Measurements from ENCODE around the gene MRPL42.

The MRPL42 gene

DNA sequence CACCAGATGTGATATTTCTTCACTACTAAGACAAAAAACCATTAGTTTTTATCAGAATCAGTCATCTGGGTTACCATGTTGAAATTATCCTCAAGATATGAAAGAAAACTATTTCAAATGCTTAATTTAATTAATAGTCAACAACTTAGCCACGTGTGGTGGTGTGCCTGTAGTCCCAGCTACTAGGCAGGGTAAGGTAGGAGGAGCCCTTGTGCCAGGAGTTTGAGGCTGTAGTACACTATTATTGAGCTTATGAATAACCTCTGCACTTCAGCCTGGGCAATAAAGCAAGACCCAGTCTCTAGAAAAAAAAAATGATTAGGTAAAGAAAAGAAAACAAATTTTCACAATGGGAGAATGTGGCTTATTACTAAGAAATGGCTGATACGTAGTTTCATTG, 33.4 kb downstream of the MRPL42 start:
- DNase-seq, result peak; percentile 11

DNA sequence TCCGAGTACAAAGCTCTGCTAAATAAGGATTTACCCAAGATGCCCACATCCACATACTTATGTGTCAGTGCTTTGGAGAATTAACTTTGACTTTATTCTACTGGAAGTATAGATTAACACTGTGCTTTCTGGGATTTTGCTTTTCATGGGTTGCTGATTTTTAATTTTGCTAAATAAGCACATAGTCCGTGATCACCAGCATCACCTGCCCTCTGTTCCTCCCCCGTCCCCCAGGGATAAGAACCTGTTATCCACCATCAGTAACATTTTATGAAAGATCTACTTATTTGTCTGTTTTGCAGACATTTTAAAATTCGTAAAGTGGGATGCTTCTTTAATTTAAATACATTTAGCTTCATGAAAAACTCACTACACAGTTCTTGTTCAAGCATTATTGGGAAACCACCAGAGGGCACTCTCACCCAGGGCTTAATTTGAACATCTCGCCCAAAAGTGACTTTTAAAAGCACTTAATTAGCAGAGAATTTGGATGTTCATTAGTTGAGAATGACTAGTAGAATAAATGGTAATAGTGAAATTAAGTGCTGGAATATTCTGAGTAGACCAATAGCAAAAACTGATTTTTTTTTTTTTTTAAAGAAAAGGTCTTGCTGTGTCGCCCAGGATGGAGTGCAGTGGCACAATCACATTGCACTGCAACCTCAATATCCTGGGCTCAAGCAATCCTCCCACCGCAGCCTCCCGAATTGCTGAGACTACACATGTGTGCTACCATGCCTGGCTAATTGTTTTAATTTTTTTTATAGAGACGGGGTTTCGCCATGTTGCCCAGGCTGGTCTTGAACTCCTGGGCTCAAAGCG, 35.7 kb downstream of the MRPL42 start:
- peak; percentile 70 for DNase-seq

DNA sequence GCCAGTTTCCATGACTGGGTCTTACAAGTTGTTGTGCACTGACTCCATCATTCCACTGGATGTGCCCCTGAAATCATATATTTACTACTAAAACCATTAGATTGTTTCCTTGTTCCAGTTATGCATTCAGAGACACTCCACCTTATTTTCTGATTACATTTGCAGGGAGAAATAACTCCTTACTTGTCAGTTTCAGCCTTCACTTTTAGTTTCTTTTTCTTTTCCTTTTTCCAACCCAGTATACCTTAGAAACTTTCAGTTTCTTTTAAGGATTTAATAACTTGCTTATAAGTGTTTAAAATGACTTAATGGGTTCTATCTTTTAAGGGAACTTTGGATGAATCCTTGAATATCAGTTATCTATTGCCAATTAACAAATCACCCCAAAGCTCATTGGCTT, 39.9 kb downstream of the MRPL42 start:
- no peak for DNase-seq

DNA sequence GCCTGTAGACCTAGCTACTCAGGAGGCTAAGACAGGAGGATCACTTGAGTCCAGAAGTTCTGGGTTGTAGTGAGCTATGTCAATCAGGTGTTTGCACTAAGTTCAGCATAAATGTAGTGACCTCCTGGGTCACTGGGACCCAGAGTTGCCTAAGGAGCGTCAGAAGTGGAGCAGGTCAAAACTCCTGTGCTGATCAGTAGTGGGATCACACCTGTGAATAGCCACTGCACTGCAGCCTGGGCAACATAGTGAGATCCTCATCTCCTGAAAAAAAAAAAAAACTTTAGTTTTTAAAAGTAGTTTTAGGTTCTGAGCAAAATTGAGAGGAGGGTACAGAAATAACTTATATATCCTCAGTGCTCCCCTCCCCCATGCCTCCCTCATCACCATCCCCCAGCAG, 42.2 kb downstream of the MRPL42 start:
- no peak for DNase-seq

DNA sequence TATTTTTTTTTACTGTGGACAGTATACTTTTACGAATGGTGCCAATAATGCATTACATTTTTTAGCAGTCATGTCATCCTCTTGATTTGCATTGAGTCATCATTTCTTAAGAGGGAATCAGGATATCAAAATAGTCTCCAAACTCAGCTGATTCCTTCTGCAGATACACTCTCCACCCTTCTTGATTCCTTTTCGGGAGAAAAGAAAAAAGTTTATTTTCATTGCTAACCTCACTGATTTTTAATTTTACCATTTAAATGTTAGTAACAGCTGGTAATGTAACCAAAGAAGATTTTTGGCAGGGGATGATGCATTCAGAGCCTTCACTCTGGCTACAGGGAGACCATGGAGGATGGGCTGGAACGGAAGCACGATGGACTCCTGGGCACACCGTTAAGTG, 47.5 kb downstream of the MRPL42 start:
- peak; percentile 14 for DNase-seq

DNA sequence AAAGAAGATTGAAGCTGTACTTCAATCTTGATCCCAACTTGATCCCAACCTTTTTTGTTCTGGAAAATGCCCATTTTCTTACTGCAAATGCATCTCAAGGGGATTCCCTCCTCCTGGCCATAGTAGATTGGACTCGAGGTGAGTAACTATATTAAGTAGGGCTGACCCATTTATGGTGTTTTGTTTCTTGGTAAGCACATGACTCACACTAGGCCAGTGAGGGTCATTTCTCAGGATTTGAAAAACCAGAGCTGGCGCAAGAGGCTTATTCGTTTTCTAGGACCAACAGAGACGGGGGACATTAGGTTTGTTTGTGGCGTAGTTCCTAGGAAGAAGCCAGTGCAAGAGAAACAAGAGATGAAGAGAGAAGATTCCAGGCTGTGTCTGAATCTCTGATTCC, 51.4 kb downstream of the MRPL42 start:
- peak; percentile 26 for DNase-seq

DNA sequence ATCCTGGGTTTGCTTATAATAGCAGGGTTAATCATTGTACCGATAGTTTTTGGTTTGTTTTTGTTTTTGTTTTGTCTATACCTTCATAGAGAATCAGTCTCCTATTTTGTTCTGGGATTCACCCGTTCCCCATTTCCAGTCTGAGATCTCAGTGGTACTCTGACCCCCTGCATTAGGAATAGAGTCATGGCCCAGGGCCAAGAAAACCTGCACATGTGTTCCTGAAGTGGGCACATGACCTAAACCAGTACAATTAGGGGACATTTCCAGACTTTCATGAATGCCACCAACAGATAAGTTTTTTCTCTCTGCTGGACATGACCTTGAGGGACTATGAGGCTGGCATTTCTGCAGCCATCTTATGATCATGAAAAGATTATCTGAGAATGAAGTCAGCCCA, 52.5 kb downstream of the MRPL42 start:
- no peak for DNase-seq

DNA sequence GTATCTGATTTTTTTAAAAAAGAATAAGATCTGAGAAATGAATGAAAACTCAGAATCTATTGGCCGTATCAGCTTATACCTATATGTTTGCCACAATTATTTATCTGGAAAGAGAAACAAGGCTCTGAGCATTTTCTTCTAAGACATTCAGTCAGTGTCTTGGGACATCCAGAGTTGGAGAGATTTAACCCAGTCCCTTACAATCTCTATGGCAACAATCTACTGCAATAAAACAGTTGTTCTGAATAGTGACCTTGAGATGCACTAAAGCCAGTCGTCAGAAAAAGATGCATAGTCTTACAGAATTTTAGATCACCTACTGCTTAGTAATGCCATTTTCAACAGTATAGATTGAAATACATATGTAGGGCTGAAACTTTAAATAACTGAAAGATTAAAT, 53.1 kb downstream of the MRPL42 start:
- DNase-seq, result no peak

DNA sequence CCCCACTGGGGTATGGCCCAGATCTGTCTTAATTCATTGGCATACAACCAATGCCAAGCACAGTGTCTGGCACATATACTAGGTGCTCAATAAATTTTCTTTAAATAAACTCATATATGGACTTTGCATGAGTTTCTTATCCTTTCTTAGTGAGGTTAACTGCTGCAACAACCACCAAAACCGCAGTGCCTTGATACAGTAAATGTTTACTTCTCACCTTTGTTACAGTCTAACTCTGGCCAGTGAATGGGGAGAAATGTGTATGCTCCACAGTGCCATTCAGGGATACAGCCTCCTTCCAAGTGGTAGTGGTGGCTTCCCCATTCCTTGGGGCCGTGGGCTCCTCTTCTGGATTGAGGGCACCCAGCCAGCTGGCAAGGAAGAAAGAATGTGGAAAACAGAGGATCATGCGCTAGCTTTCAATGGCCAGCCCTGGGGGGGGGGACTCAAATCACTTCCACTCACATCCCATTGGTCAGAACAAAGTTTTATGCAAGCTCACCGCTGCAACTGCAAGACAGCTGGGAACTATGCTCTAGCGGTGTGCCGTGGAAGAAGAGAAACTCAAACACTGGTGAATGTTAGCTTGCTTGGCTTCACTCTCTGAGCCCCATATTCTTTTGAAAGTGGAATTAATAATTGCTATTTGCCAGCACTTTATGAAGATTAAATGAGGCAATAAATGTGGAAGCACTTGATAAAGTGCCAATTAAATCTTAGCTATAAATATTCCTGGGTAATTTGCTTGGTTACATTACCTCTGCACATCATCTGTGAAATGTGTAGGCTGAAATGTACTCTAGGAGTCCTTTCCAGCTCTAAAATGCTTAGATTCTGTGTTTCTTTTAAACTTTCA, 54.1 kb downstream of the MRPL42 start:
- DNase-seq, result no peak

DNA sequence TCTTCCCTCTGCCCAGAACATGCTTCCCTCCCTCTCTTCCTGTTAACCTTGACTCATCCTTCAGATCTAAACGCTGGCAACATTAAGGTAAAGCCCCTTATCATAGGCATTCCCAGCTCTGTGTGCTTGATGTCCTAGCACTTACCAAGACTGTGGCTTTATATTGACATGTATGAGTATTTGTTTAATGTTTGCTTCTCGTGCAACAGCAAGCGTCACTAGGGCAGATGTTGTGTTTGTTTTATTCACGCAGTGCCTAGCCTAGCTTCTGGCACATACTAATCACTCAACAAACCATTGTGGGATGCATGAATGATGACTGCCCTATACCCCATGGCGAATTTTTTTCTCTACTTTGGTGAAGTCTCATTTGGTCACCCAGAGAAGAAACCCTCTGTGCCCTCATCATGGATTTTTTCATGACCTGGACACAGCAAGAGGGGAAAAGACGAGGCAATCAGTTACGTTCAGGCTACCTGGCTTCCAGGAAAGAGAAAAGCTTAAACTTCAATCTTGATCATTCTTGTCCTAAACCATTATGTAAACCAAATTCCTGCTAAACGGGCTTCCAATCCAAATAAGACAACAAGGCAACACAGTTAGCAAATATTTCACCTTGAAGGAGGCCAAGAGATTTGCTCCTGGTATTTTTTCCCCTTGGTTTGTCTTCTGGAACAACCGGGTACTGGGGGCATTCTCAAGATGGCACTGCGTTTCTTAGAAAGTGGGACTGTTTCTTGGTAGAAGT, 57.2 kb downstream of the MRPL42 start:
- DNase-seq, result peak; percentile 74

DNA sequence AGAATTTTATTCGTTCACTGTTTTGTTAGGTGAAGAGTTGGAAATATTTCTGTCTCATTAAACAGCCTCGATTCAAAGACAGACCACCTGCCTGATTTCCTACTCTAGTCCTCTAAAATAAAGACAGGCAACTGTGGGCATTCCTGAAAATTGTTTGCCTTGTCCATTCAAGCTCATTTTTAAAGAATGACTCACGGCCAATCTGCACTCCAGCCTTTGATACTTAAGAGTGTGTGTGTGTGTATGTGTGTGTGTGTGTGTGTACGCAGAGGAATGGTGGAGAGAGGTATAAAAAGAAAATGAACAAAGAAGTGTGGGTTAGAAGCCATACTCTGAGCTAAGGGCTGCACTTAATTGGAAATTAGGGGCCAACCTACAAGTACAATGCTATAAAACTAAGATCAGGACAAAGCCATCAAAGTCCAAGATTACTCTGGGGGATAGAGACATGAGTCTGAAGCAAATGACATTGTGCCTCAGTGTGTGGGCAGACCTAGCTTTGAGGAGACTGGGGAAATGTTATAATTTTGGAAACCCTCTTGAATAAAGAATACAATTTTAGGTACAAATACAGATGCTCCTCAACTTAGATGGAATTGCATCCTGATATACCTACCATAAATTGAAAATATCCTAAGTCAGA, 59.6 kb downstream of the MRPL42 start:
- peak; percentile 93 for DNase-seq

DNA sequence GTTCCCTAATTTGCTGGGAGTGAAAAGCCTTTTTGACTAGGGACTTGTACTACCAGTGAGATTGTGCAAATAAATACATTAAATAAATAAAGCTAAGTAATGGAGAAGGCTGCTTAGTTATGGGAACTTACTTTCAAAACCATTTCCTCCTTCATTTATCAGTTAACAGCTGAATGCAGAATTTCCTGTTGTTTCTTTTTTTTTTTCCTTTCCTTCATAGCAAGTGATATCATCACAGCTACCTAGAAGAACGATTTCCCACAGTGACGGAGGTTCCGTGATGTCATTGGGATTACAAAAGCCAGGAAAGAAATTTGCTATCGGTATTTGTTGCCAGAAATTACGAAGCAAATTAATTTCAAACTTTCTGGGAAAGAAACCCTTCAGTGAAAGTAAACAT, 63.0 kb downstream of the MRPL42 start:
- peak; percentile 58 for DNase-seq

DNA sequence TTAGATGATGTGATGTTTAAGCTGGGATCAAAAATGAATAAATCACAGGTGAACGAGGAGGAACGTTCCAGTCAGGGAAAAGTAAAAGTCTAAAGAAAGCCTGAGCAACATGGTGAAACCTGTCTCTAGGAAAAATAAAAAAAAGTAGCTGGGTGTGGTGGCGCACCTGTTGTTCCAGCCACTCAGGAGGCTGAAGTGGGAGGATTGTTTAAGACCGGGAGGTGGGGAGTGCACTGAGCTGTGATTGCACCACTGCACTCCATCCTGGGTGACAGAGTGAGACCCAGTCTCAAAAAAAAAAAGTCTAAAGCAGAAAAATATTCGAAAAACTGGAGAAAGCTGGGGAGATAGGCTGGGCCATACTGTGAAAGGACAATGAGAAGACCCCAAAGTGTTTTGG, 66.0 kb downstream of the MRPL42 start:
- no peak for DNase-seq

DNA sequence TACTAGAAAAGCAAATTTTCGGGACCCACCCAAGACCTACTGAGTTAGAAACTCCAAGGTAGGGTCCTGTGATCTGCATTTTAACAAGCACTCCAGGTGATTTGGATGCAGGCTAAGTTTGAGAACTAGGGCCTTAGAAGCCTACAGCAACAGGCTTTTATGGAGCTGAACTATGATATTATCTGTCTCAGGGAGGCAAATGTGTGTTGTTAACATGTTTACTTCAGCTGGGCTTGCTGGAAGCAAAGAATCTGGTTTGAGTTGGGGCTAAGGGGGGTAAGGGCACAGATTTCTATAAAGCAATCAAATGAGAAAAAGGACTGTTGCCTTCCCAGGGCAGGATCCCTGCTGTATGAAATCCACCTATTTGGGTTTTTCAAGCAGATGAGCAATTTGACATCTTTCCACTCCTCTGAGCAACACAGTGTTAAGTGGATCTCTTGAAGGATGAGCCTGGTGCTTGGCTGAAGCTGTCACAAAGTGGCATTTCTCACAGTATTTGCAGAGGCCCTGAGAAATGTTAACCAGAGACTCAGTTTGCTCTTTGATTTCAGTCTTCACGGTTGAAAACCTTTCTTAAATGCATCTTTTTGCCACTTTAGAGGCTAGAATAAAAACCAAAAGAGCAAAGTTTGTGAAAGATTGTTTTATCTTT, 68.9 kb downstream of the MRPL42 start:
- no peak for DNase-seq

DNA sequence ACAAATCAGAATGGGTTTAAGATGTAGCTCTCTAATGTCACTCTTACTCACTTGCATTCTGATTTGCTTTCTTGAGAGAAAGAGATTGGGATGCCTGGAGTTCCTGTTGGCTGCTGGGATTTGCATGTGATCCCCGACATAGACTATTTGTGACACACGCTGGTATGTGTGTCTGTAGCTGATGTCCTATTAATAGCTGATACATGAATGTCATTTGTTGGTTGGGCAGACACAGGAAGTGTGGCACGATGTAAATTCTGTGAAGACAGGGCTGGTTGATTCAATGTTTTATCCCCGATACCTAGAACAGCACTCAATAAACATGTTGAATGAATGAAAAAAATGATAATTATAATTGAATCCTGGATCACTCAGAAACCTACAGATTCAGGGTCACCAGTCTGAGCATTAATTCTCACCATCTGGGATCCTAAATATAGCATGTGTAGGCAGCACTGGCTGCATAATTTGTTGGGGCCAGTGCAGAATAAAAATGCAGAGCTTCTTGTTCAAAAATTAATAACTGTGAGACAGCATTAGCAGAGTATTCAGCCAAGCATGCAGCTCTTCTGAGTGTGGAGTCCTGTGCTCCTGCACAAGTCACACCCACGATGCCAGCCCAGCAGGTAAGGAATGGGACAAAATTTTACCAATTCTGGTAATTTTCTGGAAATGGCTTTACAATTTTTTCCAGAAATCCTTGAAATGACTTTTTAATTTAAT, 69.6 kb downstream of the MRPL42 start:
- DNase-seq, result no peak

DNA sequence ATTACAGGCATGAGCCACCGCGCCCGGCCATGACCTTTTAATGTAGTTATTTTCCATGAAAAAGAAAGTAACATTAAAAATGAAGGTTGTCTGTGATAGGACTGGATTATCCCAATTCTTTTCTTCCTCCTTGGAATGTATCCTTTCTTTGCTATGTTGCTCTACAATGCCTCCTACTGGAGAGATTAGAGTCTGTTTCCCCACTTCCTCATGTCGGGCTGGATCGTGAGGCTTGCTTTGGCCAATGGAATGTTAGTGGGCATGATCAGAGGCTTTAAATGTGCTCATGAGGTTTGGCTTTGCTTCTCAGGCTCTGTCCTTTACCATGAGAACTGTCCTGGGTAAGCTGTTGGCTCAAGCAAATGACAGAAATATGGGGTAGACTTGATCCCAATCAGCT, 70.5 kb downstream of the MRPL42 start:
- no peak for DNase-seq

DNA sequence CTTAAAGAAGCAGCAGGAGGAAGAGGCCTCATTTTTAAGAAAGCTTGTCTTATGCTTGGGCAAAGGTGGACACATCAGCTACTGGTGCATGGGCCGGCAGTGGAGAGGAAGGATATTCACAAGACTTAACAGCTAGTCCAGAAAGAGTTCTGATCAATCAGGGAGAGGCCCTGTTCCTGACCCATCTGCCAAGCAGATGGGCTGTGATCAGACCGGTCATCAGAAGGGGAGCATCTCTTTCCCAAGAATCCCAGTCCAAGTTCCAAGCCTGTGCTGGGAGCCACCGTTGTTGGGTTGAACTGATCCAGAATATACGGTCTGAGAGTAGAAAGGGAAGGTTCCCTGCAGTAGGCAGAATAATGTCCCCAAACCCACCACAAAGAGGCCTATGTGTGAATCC, 72.5 kb downstream of the MRPL42 start:
- no peak for DNase-seq

DNA sequence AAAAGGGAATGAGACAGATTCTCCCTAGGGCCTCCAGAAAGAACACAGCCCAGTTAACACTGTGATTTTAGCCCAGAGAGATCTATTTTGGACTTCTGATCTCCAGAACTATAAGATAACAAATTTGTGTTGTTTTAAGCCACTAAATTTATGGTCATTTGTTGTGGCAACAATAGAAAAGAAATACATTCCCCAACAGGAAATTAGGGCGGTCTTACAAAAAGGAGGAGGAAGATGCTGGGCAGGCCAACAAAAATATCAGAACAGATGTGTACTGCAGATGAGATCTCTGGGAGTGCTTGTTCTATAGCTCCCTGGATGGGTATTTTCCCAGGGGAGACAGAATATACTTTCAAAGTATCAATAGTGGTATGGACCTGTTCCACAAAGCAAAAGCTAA, 73.2 kb downstream of the MRPL42 start:
- DNase-seq, result no peak

DNA sequence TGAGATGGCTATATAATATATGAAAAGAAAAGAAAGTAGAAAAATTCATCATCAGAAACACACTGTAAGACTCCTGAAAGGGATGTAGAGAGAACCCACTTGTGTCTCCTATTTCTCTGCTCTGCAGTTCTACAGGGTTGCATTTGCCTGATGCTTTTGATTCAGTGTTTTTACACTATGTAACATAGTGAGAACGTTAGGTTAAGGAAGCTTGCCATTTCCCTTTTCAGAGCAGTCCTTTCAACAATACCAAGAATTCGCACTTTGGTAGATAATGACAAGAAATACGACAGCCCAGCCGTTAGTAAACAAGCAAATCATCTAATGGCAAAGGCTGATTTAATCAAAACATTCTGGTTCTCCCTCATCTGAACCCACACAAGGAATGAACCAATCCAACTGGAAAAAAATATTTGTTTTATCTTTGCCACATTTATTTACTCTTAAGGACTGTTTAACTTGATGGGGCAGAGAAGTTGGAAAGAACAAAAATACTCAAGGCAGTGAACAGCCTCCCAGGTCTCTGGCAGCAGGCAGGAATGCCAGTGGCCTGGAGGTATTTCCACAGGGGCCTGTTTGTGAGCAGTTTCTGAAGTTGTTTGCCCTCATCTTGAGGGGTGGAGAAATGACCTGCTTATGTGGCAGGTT, 74.4 kb downstream of the MRPL42 start:
- no peak for DNase-seq

DNA sequence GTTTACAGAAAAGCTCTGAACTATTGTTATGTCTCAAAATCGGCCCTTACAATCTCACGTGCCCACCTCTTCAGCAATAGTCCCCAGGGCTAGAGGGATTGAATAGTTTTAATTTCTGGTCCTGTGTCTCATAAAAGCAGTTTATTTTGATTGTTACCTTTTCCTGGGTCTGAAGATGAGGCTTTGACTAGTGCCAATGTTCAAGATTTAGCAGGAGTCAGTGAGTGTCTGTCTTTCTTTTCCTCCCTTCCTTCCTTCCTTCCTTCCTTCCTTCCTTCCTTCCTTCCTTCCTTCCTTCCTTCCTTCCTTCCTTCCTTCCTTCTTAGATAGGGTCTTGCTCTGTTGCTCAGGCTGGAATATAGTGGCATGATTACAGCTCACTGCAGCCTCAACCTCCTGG, 80.5 kb downstream of the MRPL42 start:
- DNase-seq, result no peak

DNA sequence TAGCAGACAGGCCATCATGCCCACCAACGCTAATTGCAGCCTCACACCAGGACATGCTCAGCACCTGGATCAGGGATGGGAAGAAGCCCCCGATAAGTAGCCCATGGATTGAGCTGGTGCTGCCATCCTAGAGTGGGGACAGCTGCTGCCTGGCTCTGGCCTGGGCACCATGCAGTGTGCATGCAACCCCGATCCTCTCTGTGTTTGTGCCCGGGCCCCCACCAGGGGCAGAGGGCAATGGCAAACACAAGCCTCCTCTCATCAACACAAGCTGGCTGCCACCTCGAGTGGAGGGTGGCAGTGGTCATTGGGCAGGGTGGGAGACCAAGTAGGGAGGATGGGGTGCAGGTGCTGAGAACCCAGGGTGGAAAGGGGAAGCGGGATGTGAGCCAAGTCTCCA, 81.9 kb downstream of the MRPL42 start:
- no peak for DNase-seq

All from DMS53 (cell line).